Mucosa of rectum (tissue), 2 donors: ENCODE data around the gene FHOD3.

Experiments
- H3K27ac ChIP-seq, 2 donors: one replicate each; pipeline ENCODE4 v1.7.0; 2013; ENCODE audit warnings: inconsistent platforms in 2 of 2, low read depth in 2 of 2, low read length in 2 of 2
- H3K27me3 ChIP-seq, 2 donors: one replicate each; pipeline ENCODE4 v1.7.0; 2013; ENCODE audit warnings: low read length in 2 of 2; ENCODE audit not compliant: control insufficient read depth in 2 of 2, insufficient read depth in 2 of 2
- H3K36me3 ChIP-seq, 2 donors: one replicate each; pipeline ENCODE4 v1.7.0; 2013; ENCODE audit warnings: low read length in 2 of 2; ENCODE audit not compliant: control insufficient read depth in 2 of 2, insufficient read depth in 2 of 2
- H3K4me1 ChIP-seq, 2 donors: one replicate each; pipeline ENCODE4 v1.7.0; 2013; ENCODE audit warnings: low read length in 2 of 2, mild to moderate bottlenecking in 1 of 2; ENCODE audit not compliant: control insufficient read depth in 2 of 2, insufficient read depth in 2 of 2
- H3K4me3 ChIP-seq, 2 donors: one replicate each; pipeline ENCODE4 v1.7.0; 2013; ENCODE audit warnings: low read length in 2 of 2
- H3K9ac ChIP-seq, 2 donors: one replicate each; pipeline ENCODE4 v1.7.0; 2013; ENCODE audit warnings: low read length in 2 of 2, low read depth in 1 of 2, mild to moderate bottlenecking in 1 of 2
- H3K9me3 ChIP-seq, 2 donors: one replicate each; pipeline ENCODE4 v1.7.0; 2013; ENCODE audit warnings: low read length in 2 of 2; ENCODE audit not compliant: control insufficient read depth in 2 of 2
- donor health status: healthy.
- donor health status: Normal muscosa, but diverticular disease.

Gene FHOD3

GRCh38 chr18:36567800-36568199 is 270.3 kb downstream of the FHOD3 start:
- H3K4me1 ChIP-seq: peaks cover 0 to 2% of the 10 kb centered on the region in 2 donors
- H3K4me3 ChIP-seq: no peak overlapping the region
- no peak overlapping the region for H3K9ac ChIP-seq
- H3K36me3 ChIP-seq: no peaks in the 10 kb centered on the region
- no peaks in the 10 kb centered on the region for H3K9me3 ChIP-seq
- H3K27ac ChIP-seq: no peak overlapping the region
- no peaks in the 10 kb centered on the region for H3K27me3 ChIP-seq

- no peak overlapping the region for H3K9ac ChIP-seq
- H3K9me3 ChIP-seq: no peaks in the 10 kb centered on the region
- H3K27ac ChIP-seq: no peak overlapping the region
- no peak overlapping the region for H3K4me3 ChIP-seq
- no peaks in the 10 kb centered on the region for H3K36me3 ChIP-seq
- peaks cover 0 to 2% of the 10 kb centered on the region in 2 donors for H3K4me1 ChIP-seq
- H3K27me3 ChIP-seq: no peaks in the 10 kb centered on the region
Observed at GRCh38 chr18:36568487-36568886, 271.0 kb downstream of the FHOD3 start.

GRCh38 chr18:36572135-36572856 is 274.8 kb downstream of the FHOD3 start:
- Histone ChIP-seq H3K9ac (no peak overlapping the region), H3K27ac (no peak overlapping the region), H3K9me3 (no peaks in the 10 kb centered on the region), H3K36me3 (no peaks in the 10 kb centered on the region), H3K4me3 (no peak overlapping the region), H3K4me1 (peaks cover 0 to 5% of the 10 kb centered on the region in 2 donors), H3K27me3 (no peaks in the 10 kb centered on the region)

GRCh38 chr18:36576339-36576738 is 278.8 kb downstream of the FHOD3 start:
- no peaks in the 10 kb centered on the region for H3K36me3 ChIP-seq
- no peak overlapping the region for H3K4me3 ChIP-seq
- H3K9ac ChIP-seq: no peak overlapping the region
- H3K27ac ChIP-seq: peak overlapping the region in 1 of 2 donors; percentile 13
- H3K4me1 ChIP-seq: peaks cover 6 to 7% of the 10 kb centered on the region in 2 donors
- no peaks in the 10 kb centered on the region for H3K27me3 ChIP-seq
- H3K9me3 ChIP-seq: no peaks in the 10 kb centered on the region

DNA sequence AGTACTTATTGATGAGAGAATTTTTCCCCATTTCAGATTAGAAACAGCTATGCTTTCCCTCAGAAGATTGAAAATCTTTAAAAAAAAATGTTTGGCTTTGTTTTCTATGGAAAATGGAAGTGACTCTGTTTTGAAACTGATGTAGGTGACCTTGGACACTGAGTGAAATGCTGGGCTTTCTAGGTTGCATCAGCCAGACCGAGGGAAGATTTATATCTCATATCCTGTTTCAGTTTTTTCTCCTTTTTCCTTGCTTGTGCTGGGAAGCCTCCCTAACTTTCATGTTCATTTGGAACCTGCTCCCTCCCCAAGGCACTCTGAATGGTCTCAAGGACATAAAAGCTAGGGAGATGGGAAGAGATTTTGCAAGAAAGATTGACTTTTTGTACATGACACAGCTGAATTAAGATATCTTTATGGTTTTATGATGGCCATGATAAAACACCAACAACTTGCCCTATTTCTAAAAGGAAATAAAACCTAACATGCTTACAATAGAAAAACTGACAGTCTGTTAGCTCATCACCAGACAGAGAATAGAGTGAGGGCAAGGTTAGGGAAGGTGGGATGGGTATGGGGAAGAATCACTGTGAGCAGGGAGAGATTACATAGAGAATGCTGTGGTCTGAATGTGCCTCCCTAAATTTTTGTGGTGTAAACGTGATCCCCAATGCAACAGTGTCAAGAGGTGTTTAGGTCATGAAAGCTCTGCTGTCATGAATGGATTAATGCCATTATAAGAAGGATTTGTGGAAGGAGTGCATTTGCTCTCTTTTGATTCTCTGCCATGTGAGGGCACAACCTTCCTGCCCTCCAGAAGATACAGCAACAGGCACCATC is 281.6 kb downstream of the FHOD3 start:
- Histone ChIP-seq H3K36me3 (no peaks in the 10 kb centered on the region), H3K27me3 (no peaks in the 10 kb centered on the region), H3K9me3 (no peaks in the 10 kb centered on the region), H3K4me3 (no peak overlapping the region), H3K4me1 (peaks cover 5 to 8% of the 10 kb centered on the region in 2 donors), H3K9ac (no peak overlapping the region), H3K27ac (peak overlapping the region in 1 of 2 donors; percentile 48)

GRCh38 chr18:36580266-36580665 is 282.8 kb downstream of the FHOD3 start:
- H3K27me3 ChIP-seq: no peaks in the 10 kb centered on the region
- no peaks in the 10 kb centered on the region for H3K9me3 ChIP-seq
- H3K9ac ChIP-seq: no peak overlapping the region
- H3K36me3 ChIP-seq: no peaks in the 10 kb centered on the region
- H3K4me3 ChIP-seq: no peak overlapping the region
- H3K27ac ChIP-seq: no peak overlapping the region
- H3K4me1 ChIP-seq: peaks cover 5 to 8% of the 10 kb centered on the region in 2 donors

DNA sequence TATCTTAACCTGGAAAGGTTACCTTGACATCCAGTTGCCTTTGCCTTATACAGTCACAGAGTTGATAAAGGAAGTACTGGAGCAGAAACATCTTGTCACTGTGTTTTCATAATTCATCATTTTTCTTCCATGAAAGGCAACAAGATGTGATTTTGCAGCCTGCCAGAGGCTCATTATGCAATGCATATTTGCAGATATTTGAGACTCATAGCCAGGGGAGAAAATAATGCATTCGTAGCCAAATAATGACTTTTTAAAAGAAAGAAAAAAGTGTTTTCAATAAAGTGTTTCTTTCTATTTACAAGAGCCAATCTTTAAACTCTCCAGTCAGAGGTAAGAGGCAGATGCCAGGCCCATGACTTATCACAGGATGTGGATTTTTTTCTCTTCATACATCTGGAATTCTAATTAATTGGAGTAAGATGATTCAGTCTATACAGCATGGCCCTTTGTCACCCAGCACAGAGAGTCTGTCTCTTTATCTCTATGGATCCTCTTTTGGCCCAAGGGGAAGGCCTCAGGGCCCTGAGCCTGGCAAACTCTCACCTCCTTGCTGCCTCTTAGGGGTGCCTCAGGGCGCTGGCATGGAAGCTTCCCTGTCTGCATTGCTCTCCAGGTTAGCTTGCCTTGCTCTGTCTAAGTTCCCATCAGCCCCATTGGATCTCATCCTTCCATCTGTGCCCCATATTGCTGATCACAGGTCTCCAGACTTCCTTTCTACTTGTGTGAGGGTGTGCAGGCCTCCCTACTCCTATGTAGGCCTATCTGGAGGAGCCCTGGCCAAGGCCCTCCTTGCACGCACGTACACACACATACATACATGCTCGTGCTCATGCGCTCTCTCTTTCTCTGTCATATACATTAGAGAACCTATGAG is 283.6 kb downstream of the FHOD3 start:
- Histone ChIP-seq H3K36me3 (no peaks in the 10 kb centered on the region), H3K9ac (no peak overlapping the region), H3K9me3 (no peaks in the 10 kb centered on the region), H3K27ac (no peak overlapping the region), H3K4me1 (peaks cover 3 to 8% of the 10 kb centered on the region in 2 donors), H3K27me3 (no peaks in the 10 kb centered on the region), H3K4me3 (no peak overlapping the region)

DNA sequence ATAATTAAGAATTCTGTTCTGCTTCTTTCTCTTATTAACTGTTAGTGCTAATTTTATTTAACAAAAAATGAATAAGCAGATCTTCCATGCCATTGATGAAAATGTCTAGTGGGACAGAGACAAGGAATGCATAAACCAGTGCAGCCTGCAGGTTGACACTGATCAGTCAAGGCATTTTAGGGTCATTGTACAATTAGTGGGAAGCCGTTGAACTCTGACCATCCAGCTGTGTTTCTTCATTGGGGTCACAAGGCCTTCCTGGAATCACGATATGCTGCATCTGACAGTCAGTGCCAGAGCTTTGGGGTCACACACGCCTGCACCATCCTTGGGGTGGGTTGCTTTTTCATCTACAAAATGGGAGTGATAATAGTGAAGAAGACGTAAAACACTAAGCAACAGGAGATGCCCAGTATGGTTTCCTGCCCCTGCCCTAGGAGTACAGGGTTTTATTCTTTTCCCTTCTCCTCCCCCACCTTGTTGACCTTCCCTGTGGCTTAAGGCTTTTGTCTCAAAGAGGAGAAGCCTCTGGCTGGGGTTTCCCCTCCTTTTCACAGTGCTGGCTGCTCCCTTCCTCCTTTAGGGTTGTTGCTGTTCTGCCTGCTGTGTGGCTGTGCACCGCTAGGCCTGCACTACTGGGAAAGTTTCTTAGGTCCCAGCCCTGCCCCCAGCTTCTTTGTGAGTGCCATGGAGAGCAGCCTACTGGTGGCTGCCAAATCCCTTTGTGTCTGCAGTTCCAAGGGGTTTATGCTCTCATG is 285.7 kb downstream of the FHOD3 start:
- Histone ChIP-seq H3K27ac (no peak overlapping the region), H3K9me3 (no peaks in the 10 kb centered on the region), H3K9ac (no peak overlapping the region), H3K4me1 (peaks cover 3 to 8% of the 10 kb centered on the region in 2 donors), H3K4me3 (no peak overlapping the region), H3K36me3 (no peaks in the 10 kb centered on the region), H3K27me3 (no peaks in the 10 kb centered on the region)

DNA sequence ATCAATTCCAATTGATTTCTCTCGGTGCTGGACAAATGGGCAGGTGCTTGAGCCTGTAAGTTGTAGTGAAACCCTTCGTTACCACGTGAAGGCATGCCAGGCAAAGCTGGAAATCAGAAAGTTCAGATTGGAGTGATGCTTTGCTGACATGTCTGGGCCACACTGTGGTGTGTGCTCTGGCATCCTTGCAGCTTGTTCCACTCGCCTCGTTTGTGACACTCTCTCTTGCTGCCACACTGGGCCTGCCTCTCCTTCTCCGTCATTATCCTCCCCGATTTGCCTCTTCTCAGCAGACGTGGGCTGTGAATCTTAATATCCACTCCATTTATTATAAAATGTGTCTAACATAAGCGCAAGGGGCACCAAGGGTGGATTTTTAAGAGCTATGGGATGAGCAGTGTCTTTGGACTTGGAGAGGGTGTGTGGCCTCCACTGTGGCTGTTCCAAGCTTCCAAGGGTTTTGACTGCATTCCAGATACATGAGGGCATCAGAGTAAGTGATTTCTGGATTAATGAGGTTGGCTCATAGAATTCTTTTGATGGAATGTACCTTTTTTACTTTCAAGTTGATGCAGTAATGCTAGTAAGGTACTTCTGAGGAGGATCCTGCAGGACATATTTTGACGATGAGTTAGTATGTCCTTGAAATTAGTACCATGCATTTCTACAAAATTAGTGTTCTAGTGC is 292.5 kb downstream of the FHOD3 start:
- Histone ChIP-seq H3K4me1 (peaks cover 0 to under 1% of the 10 kb centered on the region in 2 donors), H3K36me3 (no peaks in the 10 kb centered on the region), H3K27ac (no peak overlapping the region), H3K4me3 (no peak overlapping the region), H3K9ac (no peak overlapping the region), H3K27me3 (no peaks in the 10 kb centered on the region), H3K9me3 (no peaks in the 10 kb centered on the region)
